H1 (cell line): ENCODE data around the gene MFN1. TPM values are rescaled to one million over a fixed set of nuclear protein-coding genes. Genes with fewer than 3 reads are reported as not detected.

Experiments
- RBBP5 ChIP-seq: IDR thresholded peaks from 2 replicates; pipeline ENCODE4 v1.7.1; 2012; ENCODE audit warnings: low read depth, mild to moderate bottlenecking, inconsistent platforms, low read length, moderate library complexity, borderline replicate concordance
- SIN3A ChIP-seq, 2 experiments: IDR thresholded peaks in 1 of 2; conservative IDR thresholded peaks in 1 of 2; 2 replicates each; pipeline ENCODE4 v1.6.1; 2011 to 2012; ENCODE audit warnings: low read length in 2 of 2, improper control_type of control experiment in 1 of 2, low read depth in 1 of 2, mild to moderate bottlenecking in 1 of 2
- SP1 ChIP-seq: IDR thresholded peaks from 2 replicates; pipeline ENCODE4 v1.6.1; 2011; ENCODE audit warnings: low read depth, low read length
- SUZ12 ChIP-seq: fragments of 200-600 bp; sonication (generic); IDR thresholded peaks from 2 replicates; pipeline ENCODE4 v1.6.1; 2012; ENCODE audit warnings: mild to moderate bottlenecking, inconsistent platforms, low read length, moderate library complexity, mixed read lengths
- TAF1 ChIP-seq: IDR thresholded peaks from 2 replicates; pipeline ENCODE4 v1.6.1; 2011; ENCODE audit warnings: mild to moderate bottlenecking, low read depth, low read length
- polyA plus RNA-seq, 7 experiments: library from polyadenylated mRNA; depleted of rRNA in 3 of 7; stranded (reverse) in 5 of 7; unstranded in 2 of 7; fragments of >200 nt in 5 of 7; fragments of 200-250 nt in 2 of 7; gene quantifications; 1 replicate in 5 of 7; 2 replicates in 1 of 7; 4 replicates in 1 of 7; pipeline versions ENCODE4 v1.2.1 to v1.2.3, GENCODE V29; 2011 to 2013; ENCODE audit warnings: missing spikeins in 2 of 7, mixed read lengths in 2 of 7
- total RNA-seq: library from RNA; stranded (reverse); fragmentation: NEBNext Ultra II Directional; extraction: Animal tissue kit (Norgen Biotek cat#: 25700); gene quantifications from 2 replicates; pipeline ENCODE4 v1.2.1, GENCODE V29; 2021
- TF ChIP-seq, protein P1 (sequence below): fragments of 300-600 bp; sonication (generic); IDR thresholded peaks from 2 replicates; pipeline ENCODE4 v1.7.1; 2012; ENCODE audit warnings: low read length, moderate library complexity, mild to moderate bottlenecking, inconsistent platforms; ENCODE audit not compliant: insufficient replicate concordance
- TF ChIP-seq, protein P2 (sequence below): IDR thresholded peaks from 2 replicates; pipeline ENCODE4 v1.6.1; 2012; ENCODE audit warnings: low read length, inconsistent platforms

Gene MFN1
- total and polyA plus RNA-seq, 2 of the 8 experiments (the other 6 are each of a cell fraction or from before 2014, with no cell fraction given): 9.1 to 35.6 TPM

DNA sequence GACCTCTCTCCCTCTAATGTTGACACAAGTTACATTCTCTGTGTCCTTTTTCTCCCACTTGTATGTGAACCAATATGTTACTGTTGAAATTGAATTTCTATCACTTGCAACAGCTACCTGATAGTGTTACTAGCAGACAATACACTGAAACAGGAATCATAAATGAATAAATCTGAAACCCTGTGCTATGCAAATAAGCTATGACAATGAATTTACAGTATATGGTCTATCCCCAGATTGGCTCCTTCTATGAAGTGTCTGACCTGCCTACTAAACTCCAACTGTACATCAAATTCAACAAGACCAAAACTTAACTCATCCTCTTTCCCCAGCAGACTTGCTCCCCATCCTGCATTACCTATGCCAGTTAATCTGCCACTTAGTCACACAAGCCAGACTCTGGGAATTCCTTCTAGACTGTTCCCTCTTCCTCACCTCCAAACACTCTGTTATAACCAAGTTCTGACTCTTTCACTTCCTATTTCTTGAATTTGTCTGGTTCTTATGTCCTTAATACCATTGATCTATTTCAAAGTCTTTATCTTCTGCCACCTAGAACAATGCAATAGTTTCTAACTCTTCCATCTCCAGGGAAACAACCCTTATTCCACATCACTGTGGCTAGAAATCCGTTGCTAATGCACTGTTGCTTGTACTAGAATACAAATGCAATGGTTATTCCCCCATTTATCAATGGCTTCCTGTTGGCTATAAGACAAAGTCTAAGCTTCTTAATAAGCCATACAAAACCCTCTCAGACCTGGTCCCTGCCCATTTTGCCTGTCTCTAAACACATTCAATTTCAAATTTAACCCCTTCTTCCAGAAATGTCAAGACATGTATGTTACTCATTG is 38.1 kb upstream of the MFN1 start (continued):
- TF ChIP-seq, protein P1, sequence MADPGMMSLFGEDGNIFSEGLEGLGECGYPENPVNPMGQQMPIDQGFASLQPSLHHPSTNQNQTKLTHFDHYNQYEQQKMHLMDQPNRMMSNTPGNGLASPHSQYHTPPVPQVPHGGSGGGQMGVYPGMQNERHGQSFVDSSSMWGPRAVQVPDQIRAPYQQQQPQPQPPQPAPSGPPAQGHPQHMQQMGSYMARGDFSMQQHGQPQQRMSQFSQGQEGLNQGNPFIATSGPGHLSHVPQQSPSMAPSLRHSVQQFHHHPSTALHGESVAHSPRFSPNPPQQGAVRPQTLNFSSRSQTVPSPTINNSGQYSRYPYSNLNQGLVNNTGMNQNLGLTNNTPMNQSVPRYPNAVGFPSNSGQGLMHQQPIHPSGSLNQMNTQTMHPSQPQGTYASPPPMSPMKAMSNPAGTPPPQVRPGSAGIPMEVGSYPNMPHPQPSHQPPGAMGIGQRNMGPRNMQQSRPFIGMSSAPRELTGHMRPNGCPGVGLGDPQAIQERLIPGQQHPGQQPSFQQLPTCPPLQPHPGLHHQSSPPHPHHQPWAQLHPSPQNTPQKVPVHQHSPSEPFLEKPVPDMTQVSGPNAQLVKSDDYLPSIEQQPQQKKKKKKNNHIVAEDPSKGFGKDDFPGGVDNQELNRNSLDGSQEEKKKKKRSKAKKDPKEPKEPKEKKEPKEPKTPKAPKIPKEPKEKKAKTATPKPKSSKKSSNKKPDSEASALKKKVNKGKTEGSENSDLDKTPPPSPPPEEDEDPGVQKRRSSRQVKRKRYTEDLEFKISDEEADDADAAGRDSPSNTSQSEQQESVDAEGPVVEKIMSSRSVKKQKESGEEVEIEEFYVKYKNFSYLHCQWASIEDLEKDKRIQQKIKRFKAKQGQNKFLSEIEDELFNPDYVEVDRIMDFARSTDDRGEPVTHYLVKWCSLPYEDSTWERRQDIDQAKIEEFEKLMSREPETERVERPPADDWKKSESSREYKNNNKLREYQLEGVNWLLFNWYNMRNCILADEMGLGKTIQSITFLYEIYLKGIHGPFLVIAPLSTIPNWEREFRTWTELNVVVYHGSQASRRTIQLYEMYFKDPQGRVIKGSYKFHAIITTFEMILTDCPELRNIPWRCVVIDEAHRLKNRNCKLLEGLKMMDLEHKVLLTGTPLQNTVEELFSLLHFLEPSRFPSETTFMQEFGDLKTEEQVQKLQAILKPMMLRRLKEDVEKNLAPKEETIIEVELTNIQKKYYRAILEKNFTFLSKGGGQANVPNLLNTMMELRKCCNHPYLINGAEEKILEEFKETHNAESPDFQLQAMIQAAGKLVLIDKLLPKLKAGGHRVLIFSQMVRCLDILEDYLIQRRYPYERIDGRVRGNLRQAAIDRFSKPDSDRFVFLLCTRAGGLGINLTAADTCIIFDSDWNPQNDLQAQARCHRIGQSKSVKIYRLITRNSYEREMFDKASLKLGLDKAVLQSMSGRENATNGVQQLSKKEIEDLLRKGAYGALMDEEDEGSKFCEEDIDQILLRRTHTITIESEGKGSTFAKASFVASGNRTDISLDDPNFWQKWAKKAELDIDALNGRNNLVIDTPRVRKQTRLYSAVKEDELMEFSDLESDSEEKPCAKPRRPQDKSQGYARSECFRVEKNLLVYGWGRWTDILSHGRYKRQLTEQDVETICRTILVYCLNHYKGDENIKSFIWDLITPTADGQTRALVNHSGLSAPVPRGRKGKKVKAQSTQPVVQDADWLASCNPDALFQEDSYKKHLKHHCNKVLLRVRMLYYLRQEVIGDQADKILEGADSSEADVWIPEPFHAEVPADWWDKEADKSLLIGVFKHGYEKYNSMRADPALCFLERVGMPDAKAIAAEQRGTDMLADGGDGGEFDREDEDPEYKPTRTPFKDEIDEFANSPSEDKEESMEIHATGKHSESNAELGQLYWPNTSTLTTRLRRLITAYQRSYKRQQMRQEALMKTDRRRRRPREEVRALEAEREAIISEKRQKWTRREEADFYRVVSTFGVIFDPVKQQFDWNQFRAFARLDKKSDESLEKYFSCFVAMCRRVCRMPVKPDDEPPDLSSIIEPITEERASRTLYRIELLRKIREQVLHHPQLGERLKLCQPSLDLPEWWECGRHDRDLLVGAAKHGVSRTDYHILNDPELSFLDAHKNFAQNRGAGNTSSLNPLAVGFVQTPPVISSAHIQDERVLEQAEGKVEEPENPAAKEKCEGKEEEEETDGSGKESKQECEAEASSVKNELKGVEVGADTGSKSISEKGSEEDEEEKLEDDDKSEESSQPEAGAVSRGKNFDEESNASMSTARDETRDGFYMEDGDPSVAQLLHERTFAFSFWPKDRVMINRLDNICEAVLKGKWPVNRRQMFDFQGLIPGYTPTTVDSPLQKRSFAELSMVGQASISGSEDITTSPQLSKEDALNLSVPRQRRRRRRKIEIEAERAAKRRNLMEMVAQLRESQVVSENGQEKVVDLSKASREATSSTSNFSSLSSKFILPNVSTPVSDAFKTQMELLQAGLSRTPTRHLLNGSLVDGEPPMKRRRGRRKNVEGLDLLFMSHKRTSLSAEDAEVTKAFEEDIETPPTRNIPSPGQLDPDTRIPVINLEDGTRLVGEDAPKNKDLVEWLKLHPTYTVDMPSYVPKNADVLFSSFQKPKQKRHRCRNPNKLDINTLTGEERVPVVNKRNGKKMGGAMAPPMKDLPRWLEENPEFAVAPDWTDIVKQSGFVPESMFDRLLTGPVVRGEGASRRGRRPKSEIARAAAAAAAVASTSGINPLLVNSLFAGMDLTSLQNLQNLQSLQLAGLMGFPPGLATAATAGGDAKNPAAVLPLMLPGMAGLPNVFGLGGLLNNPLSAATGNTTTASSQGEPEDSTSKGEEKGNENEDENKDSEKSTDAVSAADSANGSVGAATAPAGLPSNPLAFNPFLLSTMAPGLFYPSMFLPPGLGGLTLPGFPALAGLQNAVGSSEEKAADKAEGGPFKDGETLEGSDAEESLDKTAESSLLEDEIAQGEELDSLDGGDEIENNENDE: no peak
- TF ChIP-seq SUZ12 (no peak), SP1 (no peak), RBBP5 (no peak), SIN3A (conservative IDR thresholded peaks at IDR 0.05 in 1 of 2, IDR thresholded peaks at IDR 0.05 in 1 of 2; ENCODE audit: low read depth in 1 of 2, low read length in 2 of 2) (no peak), TAF1 (no peak)
- TF ChIP-seq, protein P2, sequence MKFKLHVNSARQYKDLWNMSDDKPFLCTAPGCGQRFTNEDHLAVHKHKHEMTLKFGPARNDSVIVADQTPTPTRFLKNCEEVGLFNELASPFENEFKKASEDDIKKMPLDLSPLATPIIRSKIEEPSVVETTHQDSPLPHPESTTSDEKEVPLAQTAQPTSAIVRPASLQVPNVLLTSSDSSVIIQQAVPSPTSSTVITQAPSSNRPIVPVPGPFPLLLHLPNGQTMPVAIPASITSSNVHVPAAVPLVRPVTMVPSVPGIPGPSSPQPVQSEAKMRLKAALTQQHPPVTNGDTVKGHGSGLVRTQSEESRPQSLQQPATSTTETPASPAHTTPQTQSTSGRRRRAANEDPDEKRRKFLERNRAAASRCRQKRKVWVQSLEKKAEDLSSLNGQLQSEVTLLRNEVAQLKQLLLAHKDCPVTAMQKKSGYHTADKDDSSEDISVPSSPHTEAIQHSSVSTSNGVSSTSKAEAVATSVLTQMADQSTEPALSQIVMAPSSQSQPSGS: no peak
